Measurements from ENCODE around the gene RUNX3.

RUNX3 gene

DNA sequence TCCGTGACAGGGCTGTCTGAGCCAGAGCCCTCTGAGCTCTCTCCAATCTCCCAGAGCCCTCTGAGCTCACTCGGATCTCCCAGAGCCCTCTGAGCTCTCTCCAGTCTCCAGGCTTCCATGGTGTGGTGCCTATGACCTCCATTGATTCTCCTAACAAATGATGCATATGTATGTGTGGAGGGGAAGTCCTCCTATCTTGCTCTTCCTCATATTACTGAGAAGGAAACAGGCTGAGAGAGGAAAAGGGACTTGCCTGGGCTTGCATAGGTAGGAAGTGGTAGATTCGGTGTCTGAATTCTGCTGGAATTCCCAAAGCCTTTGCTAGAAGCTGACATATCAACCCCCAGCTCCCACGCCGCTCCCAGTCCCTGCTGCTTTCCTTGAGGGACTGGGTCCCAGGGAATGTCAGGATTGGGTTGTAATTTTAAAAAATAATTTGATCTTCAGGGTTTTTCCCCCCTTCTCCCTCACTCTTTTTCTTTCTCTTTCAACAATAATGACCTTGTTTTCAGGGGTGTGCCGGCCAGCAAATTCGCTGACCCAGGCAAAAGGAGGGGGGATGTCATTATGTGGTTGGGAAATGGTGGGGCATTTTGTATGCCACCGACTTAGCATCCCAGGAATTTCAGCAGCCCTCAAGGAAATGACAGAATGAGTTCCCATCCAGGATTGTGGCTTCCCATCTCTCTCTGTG lies 42.3 kb upstream of the RUNX3 start:
- Histone ChIP-seq H3K27ac (no peak overlapping the region), H3K4me1 (ENCODE audit: control insufficient read depth in 1 of 2, insufficient read depth in 1 of 2, low read depth in 1 of 2, low read length in 1 of 2) (no peaks in the 10 kb centered on the region), H3K36me3 (no peaks in the 10 kb centered on the region), H3K27me3 (peaks cover 15% of the 10 kb centered on the region), H3K4me3 (ENCODE audit: low read depth in 1 of 2, low read length in 1 of 2) (no peak overlapping the region), H3K9me3 (no peaks in the 10 kb centered on the region)
- TF ChIP-seq, protein P1, sequence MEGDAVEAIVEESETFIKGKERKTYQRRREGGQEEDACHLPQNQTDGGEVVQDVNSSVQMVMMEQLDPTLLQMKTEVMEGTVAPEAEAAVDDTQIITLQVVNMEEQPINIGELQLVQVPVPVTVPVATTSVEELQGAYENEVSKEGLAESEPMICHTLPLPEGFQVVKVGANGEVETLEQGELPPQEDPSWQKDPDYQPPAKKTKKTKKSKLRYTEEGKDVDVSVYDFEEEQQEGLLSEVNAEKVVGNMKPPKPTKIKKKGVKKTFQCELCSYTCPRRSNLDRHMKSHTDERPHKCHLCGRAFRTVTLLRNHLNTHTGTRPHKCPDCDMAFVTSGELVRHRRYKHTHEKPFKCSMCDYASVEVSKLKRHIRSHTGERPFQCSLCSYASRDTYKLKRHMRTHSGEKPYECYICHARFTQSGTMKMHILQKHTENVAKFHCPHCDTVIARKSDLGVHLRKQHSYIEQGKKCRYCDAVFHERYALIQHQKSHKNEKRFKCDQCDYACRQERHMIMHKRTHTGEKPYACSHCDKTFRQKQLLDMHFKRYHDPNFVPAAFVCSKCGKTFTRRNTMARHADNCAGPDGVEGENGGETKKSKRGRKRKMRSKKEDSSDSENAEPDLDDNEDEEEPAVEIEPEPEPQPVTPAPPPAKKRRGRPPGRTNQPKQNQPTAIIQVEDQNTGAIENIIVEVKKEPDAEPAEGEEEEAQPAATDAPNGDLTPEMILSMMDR (IDR thresholded peaks at IDR 0.05) = no peak

DNA sequence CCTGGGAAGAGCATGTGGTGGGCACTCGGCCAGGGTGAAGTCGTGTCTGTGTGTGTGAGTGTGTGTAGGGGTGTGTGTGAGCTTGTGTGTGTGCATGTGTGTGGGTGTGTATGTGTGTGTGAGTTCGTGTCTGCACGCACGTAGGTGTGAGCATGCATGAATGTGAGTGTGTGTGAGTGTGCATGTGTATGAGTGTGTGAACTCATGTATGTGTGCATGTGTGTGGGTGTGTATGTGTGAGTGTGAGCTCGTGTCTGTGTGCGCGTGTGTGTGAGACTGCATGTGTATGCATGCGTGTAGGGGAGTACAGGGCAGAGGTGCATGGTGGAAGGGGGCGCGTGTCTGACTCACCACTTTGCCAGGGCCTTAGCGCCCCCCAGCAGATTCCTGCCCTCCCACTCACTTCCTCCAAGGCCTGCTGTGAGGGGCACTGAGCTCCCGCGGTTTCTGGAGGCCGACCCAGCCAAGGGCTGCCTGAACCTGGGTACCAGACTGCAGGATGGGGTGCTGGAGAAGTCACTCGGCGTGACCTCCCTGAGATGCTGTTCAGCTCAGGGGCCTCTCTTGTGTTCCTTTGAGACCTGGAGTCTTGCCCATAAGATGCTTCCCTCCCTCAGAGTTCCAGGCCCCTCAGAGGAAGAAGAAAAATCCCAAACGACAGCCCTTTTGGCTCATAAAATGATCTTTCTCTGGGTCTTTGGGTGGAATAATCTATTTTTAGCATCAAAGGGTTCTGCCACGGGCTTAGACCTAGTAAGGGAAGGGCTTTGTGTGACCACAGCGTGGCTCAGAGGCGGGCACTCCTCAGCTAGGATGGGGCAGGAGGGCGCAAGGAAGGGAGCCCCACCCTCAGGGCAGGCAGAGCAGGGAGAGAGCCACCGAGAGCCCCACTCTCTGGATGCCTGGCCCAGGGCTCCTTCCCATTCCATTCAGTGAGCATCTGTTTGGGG lies 41.1 kb upstream of the RUNX3 start:
- H3K27ac ChIP-seq = no peak overlapping the region
- TF ChIP-seq, protein P1 (IDR thresholded peaks at IDR 0.05) = no peak
- no peak overlapping the region for H3K4me3 ChIP-seq (ENCODE audit: low read depth in 1 of 2, low read length in 1 of 2)
- H3K9me3 ChIP-seq = no peaks in the 10 kb centered on the region
- peaks cover 0 to 4% of the 10 kb centered on the region in 2 experiments for H3K4me1 ChIP-seq (ENCODE audit: control insufficient read depth in 1 of 2, insufficient read depth in 1 of 2, low read depth in 1 of 2, low read length in 1 of 2)
- H3K27me3 ChIP-seq = peaks cover 15% of the 10 kb centered on the region
- H3K36me3 ChIP-seq = no peaks in the 10 kb centered on the region

DNA sequence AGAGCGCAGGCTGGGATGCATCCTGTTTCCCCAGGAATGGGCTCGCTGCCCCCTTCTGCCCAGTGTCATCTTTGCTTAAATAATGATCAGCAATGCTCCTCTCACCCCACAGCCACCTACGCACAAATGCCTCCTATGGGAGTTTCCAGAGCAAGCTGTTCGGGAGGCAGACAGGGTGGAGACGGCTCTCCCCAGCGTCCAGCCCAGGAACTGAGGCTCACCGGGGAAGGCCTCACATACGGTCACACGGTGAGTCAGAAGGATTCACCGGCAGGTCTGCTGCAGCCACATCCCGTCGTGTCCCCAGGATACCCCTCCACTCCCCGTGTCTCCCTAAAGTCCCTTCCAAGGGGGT lies 40.3 kb upstream of the RUNX3 start:
- Histone ChIP-seq H3K4me3 (ENCODE audit: low read depth in 1 of 2, low read length in 1 of 2) (no peak overlapping the region), H3K36me3 (no peaks in the 10 kb centered on the region), H3K9me3 (no peaks in the 10 kb centered on the region), H3K27me3 (peaks cover 15% of the 10 kb centered on the region), H3K27ac (no peak overlapping the region), H3K4me1 (ENCODE audit: control insufficient read depth in 1 of 2, insufficient read depth in 1 of 2, low read depth in 1 of 2, low read length in 1 of 2) (peaks cover 0 to 4% of the 10 kb centered on the region in 2 experiments)
- TF ChIP-seq, protein P1 (IDR thresholded peaks at IDR 0.05) = no peak

DNA sequence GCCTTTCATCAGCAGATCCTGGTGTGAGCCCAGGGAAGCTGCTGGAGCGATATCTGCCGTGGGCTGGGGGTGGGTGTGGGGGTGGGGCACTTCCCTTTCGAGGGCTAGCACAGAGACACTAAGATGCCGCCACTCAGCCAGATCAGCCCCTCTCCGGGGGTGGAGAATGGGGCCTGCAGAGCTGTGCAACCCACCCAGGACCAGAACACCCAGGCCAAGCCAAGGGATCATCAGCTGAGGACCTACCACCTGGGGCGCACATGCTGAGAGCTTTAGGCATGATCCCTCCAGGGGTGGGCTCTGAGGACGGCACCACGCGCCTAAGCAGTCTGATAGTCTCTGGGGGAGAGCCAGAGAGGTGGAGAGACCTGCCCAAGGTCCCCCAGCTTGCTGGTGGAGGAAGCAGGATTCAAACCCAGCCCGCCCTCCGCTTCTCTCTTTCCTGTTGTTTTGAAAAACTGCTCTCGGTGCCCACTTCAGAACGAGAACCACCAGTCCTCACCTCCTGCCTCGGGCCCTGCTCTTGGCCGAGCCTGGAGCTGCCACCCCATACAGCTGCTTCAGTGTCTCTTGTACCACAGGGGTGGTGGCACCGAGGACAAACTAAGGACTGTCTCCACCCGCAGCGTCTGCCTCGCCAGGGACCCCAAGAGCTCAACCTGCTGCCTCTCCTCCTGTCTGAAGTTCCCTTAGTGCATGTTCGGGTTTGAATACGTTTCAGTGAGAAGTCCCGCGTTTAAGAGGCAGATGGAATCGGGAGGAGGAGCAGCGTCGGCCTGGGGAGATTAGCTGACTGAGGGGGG lies 39.7 kb upstream of the RUNX3 start:
- H3K36me3 ChIP-seq = no peaks in the 10 kb centered on the region
- no peaks in the 10 kb centered on the region for H3K9me3 ChIP-seq
- H3K27ac ChIP-seq = no peak overlapping the region
- H3K4me1 ChIP-seq (ENCODE audit: control insufficient read depth in 1 of 2, insufficient read depth in 1 of 2, low read depth in 1 of 2, low read length in 1 of 2) = peaks cover 0 to 4% of the 10 kb centered on the region in 2 experiments
- H3K4me3 ChIP-seq (ENCODE audit: low read depth in 1 of 2, low read length in 1 of 2) = no peak overlapping the region
- H3K27me3 ChIP-seq = peaks cover 15% of the 10 kb centered on the region
- TF ChIP-seq, protein P1 (IDR thresholded peaks at IDR 0.05) = no peak

DNA sequence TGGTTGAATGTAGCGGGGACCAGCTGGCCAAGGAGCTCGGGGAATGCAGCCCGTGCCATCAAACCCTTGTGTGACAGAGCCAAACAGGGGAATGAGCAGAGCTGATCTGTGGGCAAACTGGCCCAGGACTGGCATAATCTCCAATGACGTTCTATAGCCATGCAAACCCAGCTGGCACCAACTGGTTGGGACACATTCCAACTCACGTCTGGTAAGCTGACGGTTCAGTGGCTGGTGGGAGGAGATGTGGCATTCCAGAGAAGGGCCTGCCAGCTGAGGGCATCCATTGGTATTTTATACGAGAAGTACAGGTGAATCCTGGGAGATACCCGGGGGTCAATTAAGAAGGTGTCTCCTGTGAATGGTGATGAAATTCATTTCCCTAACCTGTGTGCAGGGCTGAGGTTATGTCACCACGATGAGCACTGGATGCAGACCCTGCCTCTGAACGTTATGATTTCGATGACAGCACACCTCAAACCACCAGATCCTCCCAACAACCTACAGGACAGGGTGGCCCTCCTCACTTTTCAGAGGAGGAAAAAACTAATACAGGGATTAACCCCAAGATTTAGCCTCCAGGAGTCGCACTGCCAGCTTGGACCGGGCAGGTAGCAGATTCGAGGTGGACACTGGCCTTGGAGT lies 39.0 kb upstream of the RUNX3 start:
- no peaks in the 10 kb centered on the region for H3K36me3 ChIP-seq
- peaks cover 15% of the 10 kb centered on the region for H3K27me3 ChIP-seq
- H3K27ac ChIP-seq = no peak overlapping the region
- H3K4me3 ChIP-seq (ENCODE audit: low read depth in 1 of 2, low read length in 1 of 2) = no peak overlapping the region
- H3K9me3 ChIP-seq = no peaks in the 10 kb centered on the region
- TF ChIP-seq, protein P1 (IDR thresholded peaks at IDR 0.05) = no peak
- H3K4me1 ChIP-seq (ENCODE audit: control insufficient read depth in 1 of 2, insufficient read depth in 1 of 2, low read depth in 1 of 2, low read length in 1 of 2) = peaks cover 0 to 4% of the 10 kb centered on the region in 2 experiments
